Measurements from ENCODE around the gene IGF1.

The IGF1 gene

DNA sequence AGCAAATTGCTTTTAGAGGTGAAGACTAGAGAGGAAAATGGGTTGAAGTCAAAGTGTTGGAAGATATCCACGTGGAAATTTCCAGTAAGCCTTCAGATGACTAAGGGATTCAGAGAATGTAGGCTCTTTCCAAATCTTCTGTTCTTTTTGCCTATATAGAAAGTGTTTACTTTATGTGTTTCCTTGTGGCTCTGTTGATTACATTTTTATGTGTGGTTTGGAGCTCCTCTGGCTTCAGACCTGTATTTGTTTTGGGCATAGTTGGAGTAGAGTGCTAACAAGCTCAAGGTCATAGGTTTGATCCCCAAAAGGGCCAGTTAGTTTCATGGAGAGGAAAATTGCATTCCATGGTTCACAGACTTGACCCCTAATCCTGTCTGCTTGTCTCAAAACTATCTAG lies 91.9 kb downstream of the IGF1 start:
- H3K4me3 ChIP-seq (ENCODE audit: low read depth, low read length): no peak overlapping the region
- CTCF ChIA-PET: no interaction called here
- TF ChIP-seq, protein P1, sequence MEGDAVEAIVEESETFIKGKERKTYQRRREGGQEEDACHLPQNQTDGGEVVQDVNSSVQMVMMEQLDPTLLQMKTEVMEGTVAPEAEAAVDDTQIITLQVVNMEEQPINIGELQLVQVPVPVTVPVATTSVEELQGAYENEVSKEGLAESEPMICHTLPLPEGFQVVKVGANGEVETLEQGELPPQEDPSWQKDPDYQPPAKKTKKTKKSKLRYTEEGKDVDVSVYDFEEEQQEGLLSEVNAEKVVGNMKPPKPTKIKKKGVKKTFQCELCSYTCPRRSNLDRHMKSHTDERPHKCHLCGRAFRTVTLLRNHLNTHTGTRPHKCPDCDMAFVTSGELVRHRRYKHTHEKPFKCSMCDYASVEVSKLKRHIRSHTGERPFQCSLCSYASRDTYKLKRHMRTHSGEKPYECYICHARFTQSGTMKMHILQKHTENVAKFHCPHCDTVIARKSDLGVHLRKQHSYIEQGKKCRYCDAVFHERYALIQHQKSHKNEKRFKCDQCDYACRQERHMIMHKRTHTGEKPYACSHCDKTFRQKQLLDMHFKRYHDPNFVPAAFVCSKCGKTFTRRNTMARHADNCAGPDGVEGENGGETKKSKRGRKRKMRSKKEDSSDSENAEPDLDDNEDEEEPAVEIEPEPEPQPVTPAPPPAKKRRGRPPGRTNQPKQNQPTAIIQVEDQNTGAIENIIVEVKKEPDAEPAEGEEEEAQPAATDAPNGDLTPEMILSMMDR (IDR thresholded peaks at IDR 0.05; ENCODE audit: insufficient read depth, low read length, missing control alignments): no peak
- POLR2A ChIA-PET: no interaction called here
- no peak for DNase-seq (ENCODE audit: low read depth, low spot score)

DNA sequence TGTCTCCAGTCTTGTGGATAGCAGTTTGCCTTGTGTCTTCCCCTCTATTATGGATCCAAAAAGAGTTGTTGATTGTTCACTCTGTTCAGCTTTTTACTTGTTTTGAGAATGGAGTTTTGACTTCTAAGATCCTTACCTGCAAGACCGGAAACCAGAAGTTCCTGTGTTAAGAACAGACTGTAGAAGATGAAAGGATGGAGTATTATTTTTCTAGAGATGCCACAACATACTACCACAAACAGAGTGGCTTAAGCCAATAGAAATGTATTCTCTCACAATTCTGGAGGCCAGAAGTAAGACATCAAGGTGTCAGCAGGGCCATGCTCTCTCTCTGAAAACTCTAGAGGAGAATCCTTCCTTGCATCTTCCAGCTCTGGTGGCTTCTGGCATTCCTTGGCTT lies 95.0 kb downstream of the IGF1 start:
- no peak for DNase-seq (ENCODE audit: low read depth, low spot score)
- H3K4me3 ChIP-seq (ENCODE audit: low read depth, low read length): no peak overlapping the region
- TF ChIP-seq, protein P1 (IDR thresholded peaks at IDR 0.05; ENCODE audit: insufficient read depth, low read length, missing control alignments): no peak
- ChIA-PET POLR2A (no interaction called here), CTCF (no interaction called here)

DNA sequence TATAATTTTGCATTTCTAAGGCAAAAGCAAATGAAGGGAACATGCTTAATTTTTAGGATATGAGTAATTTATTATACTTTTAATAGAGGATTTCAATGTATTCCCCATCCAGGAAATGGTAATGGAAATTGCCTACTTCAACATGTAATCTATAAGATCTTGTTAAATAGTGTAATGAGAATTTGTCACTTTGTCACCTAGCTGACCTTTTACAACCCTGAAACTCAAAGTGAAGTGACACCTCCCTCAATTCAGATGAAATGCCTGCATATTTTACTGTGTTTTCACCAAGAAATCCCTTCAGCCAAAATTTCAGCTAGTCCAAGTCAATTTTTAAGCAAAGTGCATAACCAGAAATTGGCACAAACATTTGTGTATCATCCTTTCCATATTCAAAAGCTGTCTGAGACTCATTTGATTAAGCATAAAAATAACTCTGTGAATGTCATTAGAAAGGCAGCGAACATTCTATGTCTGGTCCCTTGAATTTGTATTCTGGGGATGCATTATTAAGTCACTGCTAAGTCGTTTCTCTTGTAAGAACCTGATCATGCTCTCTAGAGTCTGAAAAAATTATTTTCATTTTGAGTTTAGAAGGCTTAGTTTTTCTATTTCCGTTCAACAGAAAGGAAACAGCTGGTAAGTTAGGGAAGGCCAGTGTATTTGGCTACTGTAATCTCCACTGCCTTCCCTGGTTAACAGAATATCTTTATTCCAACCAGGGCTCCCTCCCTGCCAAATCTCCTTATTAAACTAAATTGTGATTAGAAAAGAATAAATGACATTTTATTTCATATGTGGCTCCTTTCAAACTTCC lies 100.8 kb downstream of the IGF1 start:
- POLR2A ChIA-PET: no interaction called here
- DNase-seq (ENCODE audit: low read depth, low spot score): no peak
- H3K4me3 ChIP-seq (ENCODE audit: low read depth, low read length): no peak overlapping the region
- TF ChIP-seq, protein P1 (IDR thresholded peaks at IDR 0.05; ENCODE audit: insufficient read depth, low read length, missing control alignments): no peak
- CTCF ChIA-PET: no interaction called here

DNA sequence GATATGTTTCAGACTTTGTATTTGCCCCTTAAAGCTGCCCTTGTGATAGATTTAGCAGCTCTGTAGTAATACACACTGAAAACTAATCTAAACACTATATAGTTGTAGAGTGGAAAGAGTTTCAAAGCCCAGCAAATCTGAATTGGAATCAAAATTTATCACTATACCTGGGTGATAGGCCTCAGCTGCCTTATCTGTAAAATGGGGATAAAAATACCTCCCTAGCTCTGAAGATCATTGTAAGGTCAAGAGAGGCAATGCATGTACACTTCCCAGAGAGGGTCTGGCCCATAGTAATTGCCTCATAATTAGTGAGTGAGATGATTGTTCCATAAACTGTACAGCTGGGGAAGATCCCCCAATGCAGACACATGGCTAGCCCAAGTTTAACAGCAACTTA lies 103.6 kb downstream of the IGF1 start:
- POLR2A ChIA-PET: no interaction called here
- TF ChIP-seq, protein P1 (IDR thresholded peaks at IDR 0.05; ENCODE audit: insufficient read depth, low read length, missing control alignments): no peak
- CTCF ChIA-PET: interaction anchor here (1.1 kb wide), 1 partner anchor 92 kb away, joined by 3 read pairs; no protein-coding TSS in a partner anchor
- H3K4me3 ChIP-seq (ENCODE audit: low read depth, low read length): no peak overlapping the region
- no peak for DNase-seq (ENCODE audit: low read depth, low spot score)

DNA sequence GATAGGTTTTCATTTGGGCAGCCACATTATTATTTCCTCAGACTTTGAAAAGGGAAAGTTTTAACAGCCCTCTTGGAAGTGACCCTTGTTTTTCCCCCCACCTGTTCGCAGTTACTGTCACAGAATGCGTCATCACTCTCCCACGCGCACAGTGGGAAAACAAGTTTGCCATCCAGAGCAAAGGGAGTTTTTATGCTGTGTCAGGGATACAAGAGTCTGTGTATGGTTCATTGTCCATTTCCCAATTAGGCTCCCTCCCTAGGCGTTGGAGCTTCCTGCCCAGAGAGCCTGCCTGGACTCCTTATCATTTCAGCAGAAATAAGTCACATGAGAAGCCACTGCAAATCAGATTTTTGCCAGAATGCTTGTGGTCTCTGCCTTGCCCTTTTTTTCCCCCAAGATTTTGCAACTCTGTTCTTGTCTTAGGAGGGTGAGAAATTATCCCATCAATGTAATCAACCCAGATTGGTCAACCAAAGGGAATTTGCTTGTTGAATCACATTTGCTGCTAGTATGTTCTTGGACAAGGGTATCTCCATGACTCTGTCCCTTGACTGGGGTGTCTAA lies 104.1 kb downstream of the IGF1 start:
- DNase-seq (ENCODE audit: low read depth, low spot score): no peak
- CTCF ChIA-PET: interaction anchor here (1.1 kb wide), 1 partner anchor 93 kb away, joined by 3 read pairs; no protein-coding TSS in a partner anchor
- POLR2A ChIA-PET: no interaction called here
- TF ChIP-seq, protein P1 (IDR thresholded peaks at IDR 0.05; ENCODE audit: insufficient read depth, low read length, missing control alignments): no peak
- H3K4me3 ChIP-seq (ENCODE audit: low read depth, low read length): no peak overlapping the region

DNA sequence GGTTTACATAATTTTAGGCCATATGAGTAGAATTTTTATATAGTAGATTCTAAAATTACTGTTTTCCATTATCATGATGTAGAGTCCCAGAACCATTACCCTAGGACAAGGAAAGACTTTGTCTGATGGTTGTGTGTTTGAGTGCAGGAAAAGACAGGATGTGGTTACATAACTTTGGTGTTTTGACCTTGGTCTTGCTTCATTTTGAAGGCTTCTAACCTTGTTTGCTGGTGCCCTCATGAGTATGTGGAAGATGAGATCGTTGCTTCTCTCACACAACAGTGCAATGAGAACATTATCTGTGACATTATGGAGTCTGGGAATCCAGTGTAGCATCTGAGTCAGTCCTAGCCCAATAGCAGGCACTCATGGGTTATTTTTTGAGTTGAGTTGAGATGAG lies 106.2 kb downstream of the IGF1 start:
- DNase-seq (ENCODE audit: low read depth, low spot score): no peak
- CTCF ChIA-PET: no interaction called here
- TF ChIP-seq, protein P1 (IDR thresholded peaks at IDR 0.05; ENCODE audit: insufficient read depth, low read length, missing control alignments): no peak
- POLR2A ChIA-PET: no interaction called here
- no peak overlapping the region for H3K4me3 ChIP-seq (ENCODE audit: low read depth, low read length)
